HG02678 (cell line): ENCODE measurements around the gene GLYATL1B.

ENCODE experiments used
- ATAC-seq: cut with Tn5 transposase; IDR thresholded peaks from one replicate; pipeline ENCODE4 v1.9.1; 2021; ENCODE audit warnings: mild to moderate bottlenecking, moderate library complexity; ENCODE audit not compliant: unreplicated experiment

The GLYATL1B gene

DNA sequence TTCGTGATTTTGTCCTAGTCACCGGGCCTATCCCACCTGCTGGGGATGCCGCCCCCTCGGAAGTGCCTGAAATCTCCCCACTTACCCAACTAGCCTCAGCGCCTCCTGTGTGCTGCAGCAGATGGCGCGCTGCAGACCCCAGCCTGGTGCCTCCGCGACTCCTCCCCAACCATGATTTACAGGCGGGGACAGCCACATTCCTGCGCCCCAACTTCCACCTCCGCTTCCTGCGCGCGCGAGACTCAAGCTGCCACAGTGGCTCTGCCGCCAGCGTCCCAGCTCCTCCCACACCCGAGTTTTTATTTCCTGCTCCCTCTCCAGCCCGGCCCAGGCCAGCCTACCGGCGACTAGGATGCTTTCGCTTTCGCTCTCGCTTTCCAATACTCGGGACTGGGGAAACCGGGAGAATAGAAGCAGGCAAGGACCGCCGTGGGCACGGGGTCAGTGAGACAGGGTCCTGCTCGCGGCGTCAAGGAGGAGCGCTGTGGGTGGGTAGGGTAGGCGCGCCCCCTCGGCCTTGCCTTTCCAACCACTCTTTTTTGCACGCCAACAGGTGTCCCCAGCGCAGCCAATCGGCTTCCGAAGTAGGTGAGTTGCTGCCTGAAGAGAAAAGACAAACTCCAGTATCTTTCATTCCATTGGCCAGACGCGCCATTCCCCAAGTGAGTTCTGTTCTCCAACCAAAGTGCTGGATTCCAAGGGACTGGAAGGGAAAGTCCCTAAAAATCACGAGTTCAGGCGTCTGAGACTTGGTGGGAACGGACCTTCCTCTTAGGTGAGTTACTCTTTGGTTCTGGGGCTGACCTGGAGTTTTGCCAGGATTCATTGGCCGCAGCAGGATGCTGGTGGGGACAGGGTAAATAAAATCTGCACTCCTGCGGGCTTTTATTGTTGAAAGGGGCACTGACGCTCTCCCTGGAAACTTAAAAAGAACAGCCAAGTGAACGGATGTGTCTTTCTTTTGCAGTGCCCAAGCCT is 56.7 kb downstream of the GLYATL1B start, which contains the start of gene FAM111A:
FAM111A (plus strand) TSS at position 327 of the 978 bp plus-strand sequence. CDS start 6,017 bp downstream, outside the sequence.
- ATAC-seq: peak; percentile 79

- ATAC-seq: no peak
Measured at GRCh38 chr11:59144096-59144495, 58.0 kb downstream of the GLYATL1B start.
